Subcutaneous adipose tissue (tissue), 4 donors: ENCODE data around the gene ATP5PF. TPM values are rescaled to one million over a fixed set of nuclear protein-coding genes. Genes with fewer than 3 reads are reported as not detected.

ENCODE experiments used
- CTCF ChIP-seq: fragments of 450-650 bp; IDR thresholded peaks from one replicate; pipeline ENCODE4 v1.5.1; 2016; ENCODE audit warnings: low read depth, mild to moderate bottlenecking, control low read depth, antibody characterized with exemption, moderate library complexity
- total RNA-seq, 4 donors: library from RNA; depleted of rRNA; stranded (reverse); fragments of >200 nt; gene quantifications; one replicate each; pipeline ENCODE4 v1.1.0, GENCODE V29; 2016

Gene ATP5PF
- total RNA-seq, 4 donors from 2014 or later, result 103 to 310 (median 116) TPM

DNA sequence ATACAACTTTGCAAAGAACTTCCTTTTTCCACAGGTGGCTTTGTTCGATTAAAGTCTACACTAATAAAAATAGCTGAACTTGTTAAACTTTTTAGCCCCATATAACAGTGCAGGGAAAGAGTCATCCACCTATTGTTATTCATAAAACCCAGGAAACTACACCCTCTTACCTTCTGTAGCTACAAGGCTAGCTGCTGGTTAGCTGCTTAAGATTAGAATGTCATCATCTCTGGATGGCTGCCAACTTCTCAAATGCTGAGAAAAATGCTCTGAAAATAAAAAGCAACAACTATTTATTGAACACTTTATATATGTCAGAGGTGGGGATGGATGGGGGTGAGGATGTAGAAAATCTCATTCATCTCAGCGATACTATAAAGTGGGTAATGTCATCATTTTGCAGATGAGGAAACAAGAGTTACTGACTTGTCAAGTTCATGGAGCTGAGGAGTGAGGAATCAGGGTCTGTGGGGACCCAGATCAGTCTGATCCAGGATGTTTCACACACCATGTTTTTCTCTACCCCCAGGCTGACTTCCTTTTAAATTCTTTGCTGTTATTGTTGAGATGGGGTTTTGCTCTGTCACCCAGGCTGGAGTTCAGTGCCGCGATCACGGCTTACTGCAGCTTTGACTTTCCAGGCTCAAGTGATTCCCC, 17.1 kb downstream of the ATP5PF start:
- no peak for TF ChIP-seq CTCF

- no peak for TF ChIP-seq CTCF
These were observed 24.2 kb downstream of the ATP5PF start for GRCh38 chr21:25710550-25710949.

GRCh38 chr21:25709684-25710265, 24.9 kb downstream of the ATP5PF start:
- TF ChIP-seq CTCF, result no peak

DNA sequence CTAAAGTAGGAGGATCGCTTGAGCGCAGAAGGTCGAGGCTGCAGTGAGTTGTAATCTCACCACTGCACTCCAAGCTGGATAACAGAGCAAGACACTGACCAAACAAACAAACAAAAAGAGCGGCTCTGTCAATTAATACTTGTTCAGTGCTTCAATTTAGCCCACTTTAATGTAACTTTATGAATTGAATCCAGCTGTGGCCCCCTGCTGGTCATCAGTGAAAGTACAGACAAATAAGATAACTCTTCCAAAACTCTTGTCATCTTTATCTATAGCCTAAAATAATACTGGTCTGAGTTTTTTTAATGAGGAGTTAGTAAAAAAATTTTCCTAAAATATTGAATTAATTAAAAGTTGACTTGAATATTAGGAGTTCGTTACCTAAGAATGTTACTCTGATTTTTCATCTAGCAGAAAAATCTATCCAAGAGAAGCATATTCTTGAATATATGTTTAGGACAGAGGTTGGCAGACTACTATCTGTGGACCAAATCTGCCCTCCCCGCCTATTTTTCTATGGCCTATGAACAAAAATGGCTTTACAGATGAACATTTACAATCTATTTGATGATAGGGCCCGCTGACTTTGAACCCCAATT, 26.1 kb downstream of the ATP5PF start:
- no peak for TF ChIP-seq CTCF

- TF ChIP-seq CTCF, result no peak
These were observed 33.2 kb downstream of the ATP5PF start for GRCh38 chr21:25701529-25701928.

GRCh38 chr21:25700741-25701140, 34.0 kb downstream of the ATP5PF start:
- no peak for TF ChIP-seq CTCF

- no peak for TF ChIP-seq CTCF
These were observed 42.7 kb downstream of the ATP5PF start for GRCh38 chr21:25691976-25692375.
